ENCODE results near the gene TCEA2. TPM values are rescaled to one million over a fixed set of nuclear protein-coding genes. Genes with fewer than 3 reads are reported as not detected.

Gene TCEA2
- total RNA-seq, 2 experiments from 2014 or later = 36.4 to 71.2 TPM

GRCh38 chr20:64104667-64105451, 41.9 kb downstream of the TCEA2 start:
- H2AFZ ChIP-seq (ENCODE audit: low read length) = no peak overlapping the region
- no peaks in the 10 kb centered on the region for H3K9me3 ChIP-seq (ENCODE audit: low read length)
- H4K20me1 ChIP-seq (ENCODE audit: insufficient read depth, low read length) = no peaks in the 10 kb centered on the region
- no peak overlapping the region for H3K27ac ChIP-seq (ENCODE audit: low read depth, low read length, poor library complexity, severe bottlenecking)
- ChIA-PET CTCF (ENCODE audit: unreplicated experiment) (no interaction called here), POLR2A (no interaction called here)
- H3K4me2 ChIP-seq (ENCODE audit: low read length) = no peak overlapping the region
- peaks cover 43% of the 10 kb centered on the region for H3K4me1 ChIP-seq (ENCODE audit: insufficient read depth, low read length, poor library complexity, severe bottlenecking)
- H3K79me2 ChIP-seq (ENCODE audit: insufficient read depth, low read depth, low read length) = no peaks in the 10 kb centered on the region
- H3K36me3 ChIP-seq (ENCODE audit: insufficient read depth, low read length) = no peaks in the 10 kb centered on the region
- H3K4me3 ChIP-seq (ENCODE audit: low read depth, low read length, poor library complexity, severe bottlenecking) = no peak overlapping the region
- intact Hi-C loops (cut with micrococcal nuclease; ENCODE audit: unreplicated experiment) = no loop called here
- no TSS peak for BruUV-seq (replicated peaks)
- DNase-seq (ENCODE audit: low spot score) = no peak
- H3K9me2 ChIP-seq (ENCODE audit: insufficient read depth, low read length) = no peaks in the 10 kb centered on the region
- TF ChIP-seq EZH2phosphoT487 (IDR thresholded peaks at IDR 0.05; ENCODE audit: borderline replicate concordance, low read depth, low read length) (no peak), CTCF (conservative IDR thresholded peaks at IDR 0.05; ENCODE audit: low read length) (no peak)

- intact Hi-C loops (cut with micrococcal nuclease; ENCODE audit: unreplicated experiment) = no loop called here
- Histone ChIP-seq H4K20me1 (ENCODE audit: insufficient read depth, low read length) (no peaks in the 10 kb centered on the region), H3K9me2 (ENCODE audit: insufficient read depth, low read length) (no peaks in the 10 kb centered on the region), H3K27ac (ENCODE audit: low read depth, low read length, poor library complexity, severe bottlenecking) (no peak overlapping the region), H3K79me2 (ENCODE audit: insufficient read depth, low read depth, low read length) (no peaks in the 10 kb centered on the region), H3K36me3 (ENCODE audit: insufficient read depth, low read length) (no peaks in the 10 kb centered on the region), H3K4me3 (ENCODE audit: low read depth, low read length, poor library complexity, severe bottlenecking) (no peak overlapping the region), H3K4me1 (ENCODE audit: insufficient read depth, low read length, poor library complexity, severe bottlenecking) (peaks cover 32% of the 10 kb centered on the region), H3K9me3 (ENCODE audit: low read length) (no peaks in the 10 kb centered on the region), H2AFZ (ENCODE audit: low read length) (no peak overlapping the region), H3K4me2 (ENCODE audit: low read length) (no peak overlapping the region)
- BruUV-seq (replicated peaks) = no TSS peak
- no peak for DNase-seq (ENCODE audit: low spot score)
- TF ChIP-seq CTCF (conservative IDR thresholded peaks at IDR 0.05; ENCODE audit: low read length) (no peak), EZH2phosphoT487 (IDR thresholded peaks at IDR 0.05; ENCODE audit: borderline replicate concordance, low read depth, low read length) (no peak)
- ChIA-PET POLR2A (no interaction called here), CTCF (ENCODE audit: unreplicated experiment) (no interaction called here)
Measured at GRCh38 chr20:64105846-64106434, 42.9 kb downstream of the TCEA2 start.

GRCh38 chr20:64106435-64106961, 43.5 kb downstream of the TCEA2 start:
- ChIA-PET CTCF (ENCODE audit: unreplicated experiment) (no interaction called here), POLR2A (no interaction called here)
- no peak for DNase-seq (ENCODE audit: low spot score)
- no peaks in the 10 kb centered on the region for H3K9me2 ChIP-seq (ENCODE audit: insufficient read depth, low read length)
- H4K20me1 ChIP-seq (ENCODE audit: insufficient read depth, low read length) = no peaks in the 10 kb centered on the region
- H3K4me1 ChIP-seq (ENCODE audit: insufficient read depth, low read length, poor library complexity, severe bottlenecking) = peaks cover 26% of the 10 kb centered on the region
- intact Hi-C loops (cut with micrococcal nuclease; ENCODE audit: unreplicated experiment) = no loop called here
- no peaks in the 10 kb centered on the region for H3K36me3 ChIP-seq (ENCODE audit: insufficient read depth, low read length)
- no peaks in the 10 kb centered on the region for H3K9me3 ChIP-seq (ENCODE audit: low read length)
- TF ChIP-seq CTCF (conservative IDR thresholded peaks at IDR 0.05; ENCODE audit: low read length) (no peak), EZH2phosphoT487 (IDR thresholded peaks at IDR 0.05; ENCODE audit: borderline replicate concordance, low read depth, low read length) (no peak)
- H3K4me3 ChIP-seq (ENCODE audit: low read depth, low read length, poor library complexity, severe bottlenecking) = no peak overlapping the region
- no peaks in the 10 kb centered on the region for H3K79me2 ChIP-seq (ENCODE audit: insufficient read depth, low read depth, low read length)
- no peak overlapping the region for H3K27ac ChIP-seq (ENCODE audit: low read depth, low read length, poor library complexity, severe bottlenecking)
- no peak overlapping the region for H3K4me2 ChIP-seq (ENCODE audit: low read length)
- no TSS peak for BruUV-seq (replicated peaks)
- H2AFZ ChIP-seq (ENCODE audit: low read length) = no peak overlapping the region
